Measurements from ENCODE around the gene ETV4. TPM values are rescaled to one million over a fixed set of nuclear protein-coding genes. Genes with fewer than 3 reads are reported as not detected.

Gene ETV4
- polyA plus RNA-seq, 2 of the 4 experiments (the other 2 are of a cell fraction): 18.5 to 39.1 TPM

DNA sequence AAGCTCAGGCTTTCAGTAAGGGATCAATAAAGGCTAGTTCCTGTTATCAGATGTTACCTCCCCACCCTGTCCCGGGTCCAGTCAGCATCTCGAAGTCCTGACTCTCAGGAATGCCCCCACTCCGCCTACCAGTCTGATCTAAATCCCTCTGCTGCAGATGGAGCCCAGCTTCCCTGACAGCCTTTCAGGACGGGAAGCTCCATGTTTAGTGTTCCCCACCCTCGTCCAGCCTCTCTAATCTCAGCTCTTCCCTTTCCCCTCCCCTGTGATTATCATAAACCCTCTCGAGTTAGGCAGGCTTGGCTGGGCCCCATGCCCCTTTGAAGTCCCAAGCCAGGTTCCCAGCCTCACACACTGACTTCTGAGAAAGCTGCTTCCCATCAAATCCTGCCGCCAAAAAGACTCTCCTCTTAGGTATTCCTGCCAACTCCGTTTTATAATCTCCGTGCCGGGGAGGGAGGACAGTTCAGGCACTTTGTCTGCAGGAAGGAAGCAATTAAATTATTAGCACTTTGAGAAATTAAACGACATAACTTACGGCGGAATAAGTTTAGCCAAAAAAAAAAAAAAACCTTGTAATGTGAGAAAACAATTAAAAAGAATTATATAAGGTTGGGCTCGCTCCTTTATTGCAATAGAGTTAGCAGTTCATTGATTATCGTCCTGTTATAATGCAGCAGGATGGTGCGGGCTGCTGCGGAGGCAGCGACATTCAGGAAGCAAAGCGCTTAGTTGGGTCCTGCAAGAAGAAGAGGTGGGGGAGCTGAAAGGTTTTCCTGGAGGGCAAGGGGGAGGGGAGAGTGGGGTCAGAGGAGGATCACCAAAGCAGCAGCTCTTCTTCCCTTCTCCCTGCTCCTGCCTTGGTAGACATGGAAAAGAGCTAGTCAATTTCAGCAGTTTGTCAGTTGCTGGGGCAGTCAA lies 16.8 kb upstream of the ETV4 start:
- H3K4me2 ChIP-seq: no peak overlapping the region
- TF ChIP-seq, protein P1, sequence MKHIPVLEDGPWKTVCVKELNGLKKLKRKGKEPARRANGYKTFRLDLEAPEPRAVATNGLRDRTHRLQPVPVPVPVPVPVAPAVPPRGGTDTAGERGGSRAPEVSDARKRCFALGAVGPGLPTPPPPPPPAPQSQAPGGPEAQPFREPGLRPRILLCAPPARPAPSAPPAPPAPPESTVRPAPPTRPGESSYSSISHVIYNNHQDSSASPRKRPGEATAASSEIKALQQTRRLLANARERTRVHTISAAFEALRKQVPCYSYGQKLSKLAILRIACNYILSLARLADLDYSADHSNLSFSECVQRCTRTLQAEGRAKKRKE (CRISPR knock-in tag; IDR thresholded peaks at IDR 0.05; ENCODE audit: low read depth): no peak
- TF ChIP-seq KDM1A (IDR thresholded peaks at IDR 0.05; ENCODE audit: low read depth): no peak
- no peak for TF ChIP-seq ZNF302 (CRISPR knock-in tag; IDR thresholded peaks at IDR 0.05)
- TF ChIP-seq HEYL (CRISPR knock-in tag; IDR thresholded peaks at IDR 0.05): no peak
- TF ChIP-seq NR3C1 (IDR thresholded peaks at IDR 0.05): no peak
- no peak for TF ChIP-seq HMGXB4 (CRISPR knock-in tag; IDR thresholded peaks at IDR 0.05; ENCODE audit: borderline replicate concordance)
- TF ChIP-seq, protein P2, sequence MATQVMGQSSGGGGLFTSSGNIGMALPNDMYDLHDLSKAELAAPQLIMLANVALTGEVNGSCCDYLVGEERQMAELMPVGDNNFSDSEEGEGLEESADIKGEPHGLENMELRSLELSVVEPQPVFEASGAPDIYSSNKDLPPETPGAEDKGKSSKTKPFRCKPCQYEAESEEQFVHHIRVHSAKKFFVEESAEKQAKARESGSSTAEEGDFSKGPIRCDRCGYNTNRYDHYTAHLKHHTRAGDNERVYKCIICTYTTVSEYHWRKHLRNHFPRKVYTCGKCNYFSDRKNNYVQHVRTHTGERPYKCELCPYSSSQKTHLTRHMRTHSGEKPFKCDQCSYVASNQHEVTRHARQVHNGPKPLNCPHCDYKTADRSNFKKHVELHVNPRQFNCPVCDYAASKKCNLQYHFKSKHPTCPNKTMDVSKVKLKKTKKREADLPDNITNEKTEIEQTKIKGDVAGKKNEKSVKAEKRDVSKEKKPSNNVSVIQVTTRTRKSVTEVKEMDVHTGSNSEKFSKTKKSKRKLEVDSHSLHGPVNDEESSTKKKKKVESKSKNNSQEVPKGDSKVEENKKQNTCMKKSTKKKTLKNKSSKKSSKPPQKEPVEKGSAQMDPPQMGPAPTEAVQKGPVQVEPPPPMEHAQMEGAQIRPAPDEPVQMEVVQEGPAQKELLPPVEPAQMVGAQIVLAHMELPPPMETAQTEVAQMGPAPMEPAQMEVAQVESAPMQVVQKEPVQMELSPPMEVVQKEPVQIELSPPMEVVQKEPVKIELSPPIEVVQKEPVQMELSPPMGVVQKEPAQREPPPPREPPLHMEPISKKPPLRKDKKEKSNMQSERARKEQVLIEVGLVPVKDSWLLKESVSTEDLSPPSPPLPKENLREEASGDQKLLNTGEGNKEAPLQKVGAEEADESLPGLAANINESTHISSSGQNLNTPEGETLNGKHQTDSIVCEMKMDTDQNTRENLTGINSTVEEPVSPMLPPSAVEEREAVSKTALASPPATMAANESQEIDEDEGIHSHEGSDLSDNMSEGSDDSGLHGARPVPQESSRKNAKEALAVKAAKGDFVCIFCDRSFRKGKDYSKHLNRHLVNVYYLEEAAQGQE (IDR thresholded peaks at IDR 0.05): no peak
- TF ChIP-seq FOSB (CRISPR knock-in tag; IDR thresholded peaks at IDR 0.05): no peak
- FAIRE-seq (no peak), DNase-seq (ENCODE audit: low read depth in 1 of 2, low spot score in 1 of 2) (no peak), ATAC-seq (no peak)
- 0 out of 3 replicates have a peak, but pooled peaks cover 3% of the 10 kb centered on the region for H3K4me1 ChIP-seq
- no peaks in the 10 kb centered on the region for H3K9me3 ChIP-seq
- no peak overlapping the region; a peak in 1 of 6 replicates for H3K27ac ChIP-seq
- H3K4me3 ChIP-seq: no peak overlapping the region
- POLR2A ChIA-PET: no interaction called here
- 78% methylated on average over 19 of the region's 19 CpGs for WGBS (ENCODE audit: missing lambda C conversion rate)
- CTCF ChIA-PET: interaction anchor here (0.5 to 10.2 kb wide), 15 partner anchors 8 to 816 kb away, joined by 3 to 88 read pairs (median 3); partner anchors contain the start of gene DHX8

GRCh38 chr17:43560461-43561427 lies 14.6 kb upstream of the ETV4 start:
- CTCF ChIA-PET: interaction anchor here (0.6 to 10.2 kb wide), 7 partner anchors 9 to 205 kb away, joined by 3 to 88 read pairs (median 4); partner anchors contain the start of gene DHX8
- Histone ChIP-seq H3K9me3 (no peaks in the 10 kb centered on the region), H3K27ac (peak overlapping the region in 1 of 2 experiments; percentile 57; a peak in 2 of 6 replicates), H3K4me2 (no peak overlapping the region), H3K4me1 (peaks cover 15% of the 10 kb centered on the region), H3K4me3 (no peak overlapping the region)
- no peak for TF ChIP-seq BHLHE40 (IDR thresholded peaks at IDR 0.05; ENCODE audit: low read depth, low read length)
- TF ChIP-seq EHF (CRISPR knock-in tag; IDR thresholded peaks at IDR 0.05): no peak
- no peak for TF ChIP-seq CHD4 (IDR thresholded peaks at IDR 0.05; ENCODE audit: borderline replicate concordance)
- no peak for TF ChIP-seq RFX5 (IDR thresholded peaks at IDR 0.05)
- no peak for TF ChIP-seq PBX3 (IDR thresholded peaks at IDR 0.05)
- no peak for TF ChIP-seq HOXA7 (CRISPR knock-in tag; IDR thresholded peaks at IDR 0.05)
- TF ChIP-seq POLR2AphosphoS2 (conservative IDR thresholded peaks at IDR 0.05; ENCODE audit: low read length): no peak
- no peak for TF ChIP-seq TFCP2L1 (CRISPR knock-in tag; IDR thresholded peaks at IDR 0.05)
- no peak for TF ChIP-seq PHF8 (IDR thresholded peaks at IDR 0.05; ENCODE audit: borderline replicate concordance, low read depth)
- no peak for TF ChIP-seq NPAS2 (CRISPR knock-in tag; IDR thresholded peaks at IDR 0.05; ENCODE audit: borderline replicate concordance)
- TF ChIP-seq, protein P3, sequence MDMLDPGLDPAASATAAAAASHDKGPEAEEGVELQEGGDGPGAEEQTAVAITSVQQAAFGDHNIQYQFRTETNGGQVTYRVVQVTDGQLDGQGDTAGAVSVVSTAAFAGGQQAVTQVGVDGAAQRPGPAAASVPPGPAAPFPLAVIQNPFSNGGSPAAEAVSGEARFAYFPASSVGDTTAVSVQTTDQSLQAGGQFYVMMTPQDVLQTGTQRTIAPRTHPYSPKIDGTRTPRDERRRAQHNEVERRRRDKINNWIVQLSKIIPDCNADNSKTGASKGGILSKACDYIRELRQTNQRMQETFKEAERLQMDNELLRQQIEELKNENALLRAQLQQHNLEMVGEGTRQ (IDR thresholded peaks at IDR 0.05): no peak
- TF ChIP-seq HOXB5 (CRISPR knock-in tag; IDR thresholded peaks at IDR 0.05): no peak
- no peak for TF ChIP-seq SMC3 (IDR thresholded peaks at IDR 0.05)
- TF ChIP-seq CHD2 (IDR thresholded peaks at IDR 0.05; ENCODE audit: low read length, partially characterized antibody): no peak
- no peak for TF ChIP-seq RARB (CRISPR knock-in tag; IDR thresholded peaks at IDR 0.05)
- WGBS (ENCODE audit: missing lambda C conversion rate): 82% methylated on average over 7 of the region's 7 CpGs
- FAIRE-seq (no peak), DNase-seq (ENCODE audit: low read depth in 1 of 2, low spot score in 1 of 2) (no peak), ATAC-seq (no peak)
- POLR2A ChIA-PET: interaction anchor here (0.5 kb wide), 1 partner anchor 192 kb away, joined by 3 read pairs; no protein-coding TSS in a partner anchor
